Measurements from ENCODE around the gene ARMC7.
"Not testable (repeated sequence)": the region's sequence is repeated elsewhere in the genome, so short reads cannot be mapped to it uniquely, and the experiment has no call there.

The ARMC7 gene

GRCh38 chr17:75130632-75131277 lies 21.0 kb downstream of the ARMC7 start:
- DNase-seq = peak; percentile 33

- DNase-seq = peak; percentile 44
These were observed 21.7 kb downstream of the ARMC7 start, which contains the start of gene NT5C for GRCh38 chr17:75131278-75132017. Gene NT5C, minus strand, starts transcription at chr17:75131742. Its CDS starts 35 bp downstream, at chr17:75131707.

DNA sequence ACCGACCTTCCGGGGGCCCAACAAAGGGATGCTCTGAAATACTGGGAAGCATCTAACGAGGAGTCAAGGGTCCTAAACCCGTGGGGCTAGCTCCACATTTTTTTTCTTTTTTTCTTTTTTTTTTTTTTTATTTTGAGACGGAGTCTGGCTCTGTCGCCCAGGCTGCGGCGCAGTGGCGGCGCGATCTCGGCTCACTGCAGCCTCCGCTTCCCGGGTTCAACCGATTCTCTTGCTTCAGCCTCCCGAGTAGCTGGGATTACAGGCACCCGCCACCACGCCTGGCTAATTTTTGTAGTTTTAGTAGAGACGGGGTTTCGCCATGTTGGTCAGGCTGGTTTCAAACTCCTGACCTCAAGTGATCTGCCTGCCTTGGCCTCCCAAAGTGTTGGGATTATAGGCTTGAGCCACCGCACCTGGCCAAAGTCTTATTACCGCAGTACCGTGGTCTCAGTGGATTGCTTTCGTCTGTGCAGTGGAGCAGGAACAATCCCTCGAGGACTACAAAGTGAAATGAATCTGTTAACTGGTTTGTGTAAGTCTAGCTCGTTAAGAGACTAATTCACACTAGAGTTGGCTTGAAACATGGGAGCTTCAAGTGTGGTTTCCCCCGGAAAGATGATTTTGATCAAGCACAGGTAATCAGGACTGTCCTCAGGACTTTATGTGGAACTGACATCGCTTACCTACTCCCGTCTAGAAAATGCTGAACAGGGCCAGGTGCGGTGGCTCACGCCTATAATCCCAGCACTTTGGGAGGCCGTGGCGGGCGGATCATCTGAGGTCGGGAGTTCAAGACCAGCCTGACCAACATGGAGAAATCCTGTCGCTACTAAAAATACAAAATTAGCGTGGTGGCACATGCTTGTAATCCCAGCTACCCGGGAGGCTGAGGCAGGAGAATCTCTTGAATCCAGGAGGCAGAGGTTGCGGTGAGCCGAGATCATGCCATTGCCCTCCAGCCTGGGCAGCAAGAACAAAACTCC lies 22.5 kb downstream of the ARMC7 start:
- not testable (repeated sequence) for DNase-seq

- DNase-seq = no peak
These were observed 23.2 kb downstream of the ARMC7 start for GRCh38 chr17:75133001-75133400.

- DNase-seq = not testable (repeated sequence)
These were observed 24.0 kb downstream of the ARMC7 start for GRCh38 chr17:75133607-75134347.

GRCh38 chr17:75135452-75135851 lies 25.7 kb downstream of the ARMC7 start:
- DNase-seq = no peak

DNA sequence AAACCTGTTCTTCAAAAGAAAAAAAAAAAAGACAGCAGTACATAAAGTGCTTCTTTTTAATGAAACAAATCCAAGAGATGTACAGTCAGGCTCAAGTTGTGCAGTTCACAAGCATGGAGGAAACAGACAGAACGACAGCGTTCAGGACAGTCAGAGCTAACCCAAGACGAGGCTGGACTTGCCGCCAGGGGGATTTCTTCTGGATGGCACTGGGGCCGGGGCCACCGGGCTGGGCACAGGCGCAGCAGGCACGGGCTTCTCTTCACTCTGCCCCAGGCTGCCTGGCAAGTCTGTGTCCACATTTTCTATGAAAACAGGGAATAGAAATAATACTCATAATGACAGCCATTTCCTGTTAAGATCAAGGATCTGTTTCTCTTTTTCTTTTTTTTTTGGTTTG lies 26.2 kb downstream of the ARMC7 start:
- no peak for DNase-seq

GRCh38 chr17:75137762-75138161 lies 28.0 kb downstream of the ARMC7 start:
- DNase-seq = not testable (repeated sequence)

GRCh38 chr17:75138519-75138918 lies 28.8 kb downstream of the ARMC7 start:
- no peak for DNase-seq

DNA sequence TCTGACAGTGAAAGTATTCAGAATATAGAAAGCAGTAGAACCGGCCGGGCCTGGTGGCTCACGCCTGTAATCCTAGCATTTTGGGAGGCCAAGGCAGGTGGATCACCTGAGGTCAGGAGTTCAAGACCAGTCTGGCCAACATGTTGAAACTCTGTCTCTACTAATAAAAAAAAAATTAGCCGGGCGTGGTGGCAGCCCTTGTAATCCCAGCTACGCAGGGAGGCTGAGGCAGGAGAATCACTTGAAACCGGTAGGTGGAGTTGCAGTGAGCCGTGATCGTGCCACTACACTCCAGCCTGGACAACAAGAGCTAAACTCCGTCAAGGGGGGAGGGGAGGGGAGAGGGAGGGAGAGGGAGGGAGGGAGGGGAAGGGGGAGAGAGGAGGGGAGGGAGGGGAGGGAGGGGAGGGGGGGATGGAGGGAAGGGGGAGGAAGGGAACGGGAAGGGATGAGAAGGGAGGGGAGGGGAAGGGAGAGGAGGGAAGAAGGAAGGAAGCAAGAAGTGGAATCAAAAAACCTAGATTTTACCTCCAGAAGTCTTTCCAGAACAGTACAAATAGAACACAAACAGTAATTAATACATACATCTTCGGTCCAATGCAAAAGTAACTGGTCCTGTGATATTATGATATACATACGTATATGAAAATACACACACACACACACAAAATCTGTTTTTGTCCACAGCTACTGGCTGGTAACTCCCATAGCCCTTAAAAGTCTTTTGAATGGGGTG lies 32.6 kb downstream of the ARMC7 start:
- DNase-seq = no peak

DNA sequence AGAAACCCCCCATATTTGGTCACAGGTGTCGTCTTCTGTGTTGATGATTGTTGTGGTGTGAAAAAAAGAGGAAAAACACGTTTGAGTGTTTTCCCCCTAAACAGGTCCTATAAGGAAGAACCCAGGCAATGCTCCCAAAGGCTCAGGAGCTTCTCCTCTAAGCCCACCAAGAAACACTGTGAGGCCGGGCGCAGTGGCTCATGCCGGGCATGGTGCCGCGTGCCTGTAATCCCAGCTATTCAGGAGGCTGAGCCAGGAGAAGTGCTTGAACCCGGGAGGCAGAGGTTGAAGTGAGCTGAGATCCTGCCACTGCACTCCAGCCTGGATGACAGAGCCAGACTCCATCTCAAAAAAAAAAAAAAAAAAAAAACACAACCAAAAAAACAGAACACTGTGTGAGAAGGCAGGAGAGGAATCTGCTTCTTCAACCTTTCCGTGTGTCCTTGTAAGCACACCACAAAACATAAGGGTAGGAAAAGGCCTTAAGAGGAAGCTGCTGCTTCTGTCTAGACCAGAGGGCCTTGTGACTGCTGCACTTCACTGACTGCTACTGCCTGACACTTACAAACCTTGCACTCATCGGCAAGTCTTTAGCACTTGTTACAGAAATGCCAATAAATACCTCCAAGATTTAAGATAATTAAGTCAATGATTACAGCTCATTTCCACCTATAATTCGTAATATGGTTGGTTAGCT lies 35.2 kb downstream of the ARMC7 start:
- no peak for DNase-seq

- DNase-seq = no peak
These were observed 36.8 kb downstream of the ARMC7 start for GRCh38 chr17:75146592-75146991.

DNA sequence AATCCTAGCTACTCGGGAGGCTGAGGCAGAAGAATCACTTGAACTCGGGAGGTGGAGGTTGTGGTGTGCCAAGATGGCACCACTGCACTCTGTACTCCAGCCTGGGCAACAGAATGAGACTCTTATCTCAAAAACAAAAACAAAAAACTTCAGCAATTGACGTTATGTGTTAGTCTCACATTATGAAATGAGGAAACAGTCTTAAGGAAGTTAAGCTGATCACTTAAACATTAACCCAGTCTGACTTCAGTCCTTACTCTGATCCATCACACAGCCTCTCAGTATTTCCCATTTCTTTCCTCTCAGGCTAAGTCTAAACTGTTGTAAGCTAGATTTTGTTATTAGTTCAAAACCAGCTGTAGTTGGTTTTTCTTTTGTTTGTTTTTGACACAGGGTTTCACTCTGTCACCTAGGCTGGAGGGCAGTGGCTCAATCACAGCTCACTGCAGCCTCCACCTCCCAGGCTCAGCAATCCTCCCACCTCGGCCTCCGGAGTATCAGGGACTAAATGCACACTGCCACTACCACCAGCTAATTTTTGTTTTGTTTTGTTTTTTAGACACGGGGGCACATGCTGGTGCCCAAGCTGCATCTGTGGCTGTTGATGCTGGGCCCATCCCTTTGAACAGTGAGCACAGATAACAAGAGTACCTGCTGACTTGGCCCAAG lies 38.2 kb downstream of the ARMC7 start:
- DNase-seq = no peak

DNA sequence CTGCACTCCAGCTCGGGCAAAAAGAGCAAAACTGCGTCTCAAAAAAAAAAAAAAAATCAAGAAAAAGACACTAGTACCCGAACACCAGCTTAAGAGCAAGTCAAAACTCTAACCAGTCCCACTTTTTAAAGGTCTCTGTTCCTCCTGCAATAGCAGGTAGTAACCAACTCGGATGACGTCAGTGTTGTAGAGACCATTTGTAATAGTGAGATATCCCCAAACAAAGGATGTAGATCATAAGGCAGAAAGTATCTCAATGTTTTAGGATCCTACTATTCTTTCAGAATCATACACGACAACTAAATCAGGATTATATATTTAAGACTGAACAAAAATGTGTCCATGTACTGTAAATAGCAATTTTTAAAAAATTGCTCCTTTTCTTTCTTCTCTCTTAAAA lies 42.2 kb downstream of the ARMC7 start:
- DNase-seq = no peak

- DNase-seq = no peak
These were observed 42.8 kb downstream of the ARMC7 start for GRCh38 chr17:75152523-75152921.

GRCh38 chr17:75152922-75153779 lies 43.4 kb downstream of the ARMC7 start:
- DNase-seq = no peak

GRCh38 chr17:75153780-75154194 lies 44.0 kb downstream of the ARMC7 start:
- DNase-seq = no peak

DNA sequence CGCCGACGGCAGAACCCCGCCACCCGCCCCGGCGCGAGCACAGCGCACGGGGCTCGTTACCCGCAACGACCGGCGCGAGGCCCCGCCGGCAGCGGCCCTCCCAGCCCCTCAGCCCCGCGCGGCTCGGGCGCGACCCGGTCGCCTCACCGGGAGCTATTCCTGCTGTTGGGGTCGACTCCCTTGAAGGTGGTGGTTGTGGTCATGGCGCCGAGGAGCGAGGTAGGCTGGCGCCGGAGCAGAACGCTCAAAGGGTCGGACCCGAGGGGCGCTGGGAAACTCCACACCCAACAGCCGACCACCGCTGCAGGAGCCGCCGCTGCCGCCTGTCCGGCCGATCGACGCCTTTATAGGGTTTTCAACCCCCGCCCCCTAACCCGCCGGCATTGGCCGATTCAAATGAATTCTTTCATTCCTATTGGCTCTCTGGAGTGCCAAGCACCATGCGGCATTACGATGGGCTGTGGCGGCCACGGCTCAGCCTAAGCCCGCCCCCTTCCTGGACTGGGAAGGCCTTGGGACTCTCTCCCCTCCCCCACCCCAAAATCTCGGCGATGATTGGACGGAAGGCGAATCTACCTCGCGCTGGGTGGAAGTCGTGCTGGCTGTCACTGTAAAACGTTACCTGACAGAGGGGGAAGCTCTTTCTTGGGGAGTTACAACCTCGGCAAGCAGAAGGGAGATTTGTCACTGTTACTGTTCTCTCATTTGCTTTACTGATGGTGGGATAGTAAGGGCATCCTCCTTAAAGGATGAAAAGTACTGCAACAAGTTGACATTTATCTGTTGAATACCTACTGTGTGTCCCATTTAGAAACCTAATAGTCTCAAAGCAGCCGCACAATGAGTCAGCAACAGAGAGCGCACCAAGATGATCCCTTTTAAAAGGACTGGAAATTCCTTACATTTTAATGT lies 44.7 kb downstream of the ARMC7 start, which contains the start of gene JPT1:
Gene JPT1 (minus strand): TSS at position 318 of the 912 bp plus-strand sequence. CDS start 115 bp downstream, at position 203.
- peak; percentile 97 for DNase-seq

Data from effector CD4-positive, alpha-beta T cell (primary cell).